A549 (cell line): ENCODE data around the gene ACKR1.

Experiments
- CBX8 ChIP-seq: fragments of 200-600 bp; sonication (generic); IDR thresholded peaks from 2 replicates; pipeline ENCODE4 v1.6.1; 2016
- CHD4 ChIP-seq: fragments of 200-600 bp; sonication (generic); IDR thresholded peaks from 2 replicates; pipeline ENCODE4 v1.6.1; 2016; ENCODE audit warnings: antibody characterized with exemption, mild to moderate bottlenecking, borderline replicate concordance
- MYC ChIP-seq: IDR thresholded peaks from 2 replicates; pipeline ENCODE4 v1.6.1; 2012; ENCODE audit warnings: mild to moderate bottlenecking, inconsistent platforms, low read length, improper control_type of control experiment, borderline replicate concordance
- NR3C1 ChIP-seq: fragments of >200 bp; sonication (Bioruptor Twin); formaldehyde crosslinking; IDR thresholded peaks from 3 replicates; pipeline ENCODE4 v1.6.1; 2017
- PHF8 ChIP-seq: fragments of 200-600 bp; sonication (generic); IDR thresholded peaks from 2 replicates; pipeline ENCODE4 v1.6.1; 2016; ENCODE audit warnings: low read depth, mild to moderate bottlenecking, antibody characterized with exemption, moderate library complexity, borderline replicate concordance
- RFX5 ChIP-seq: fragments of 450-650 bp; IDR thresholded peaks from 2 replicates; pipeline ENCODE4 v1.7.1; 2014; ENCODE audit warnings: antibody characterized with exemption, mild to moderate bottlenecking, moderate library complexity
- TP53 ChIP-seq: fragments of 250-450 bp; sonication (Bioruptor Pico); IDR thresholded peaks from 2 replicates; pipeline ENCODE4 v1.5.0; 2021; ENCODE audit warnings: mild to moderate bottlenecking, moderate library complexity
- TF ChIP-seq, protein P1 (sequence below): IDR thresholded peaks from 2 replicates; pipeline ENCODE4 v1.6.1; 2012
- TF ChIP-seq, protein P2 (sequence below): fragments of >200 bp; sonication (Bioruptor Twin); formaldehyde crosslinking; IDR thresholded peaks from 3 replicates; pipeline ENCODE4 v1.5.1; 2016

- no peak for TF ChIP-seq CHD4
- no peak for TF ChIP-seq PHF8
- no peak for TF ChIP-seq MYC
- no peak for TF ChIP-seq NR3C1
- TF ChIP-seq, protein P1, sequence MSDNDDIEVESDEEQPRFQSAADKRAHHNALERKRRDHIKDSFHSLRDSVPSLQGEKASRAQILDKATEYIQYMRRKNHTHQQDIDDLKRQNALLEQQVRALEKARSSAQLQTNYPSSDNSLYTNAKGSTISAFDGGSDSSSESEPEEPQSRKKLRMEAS: no peak
- TF ChIP-seq, protein P2, sequence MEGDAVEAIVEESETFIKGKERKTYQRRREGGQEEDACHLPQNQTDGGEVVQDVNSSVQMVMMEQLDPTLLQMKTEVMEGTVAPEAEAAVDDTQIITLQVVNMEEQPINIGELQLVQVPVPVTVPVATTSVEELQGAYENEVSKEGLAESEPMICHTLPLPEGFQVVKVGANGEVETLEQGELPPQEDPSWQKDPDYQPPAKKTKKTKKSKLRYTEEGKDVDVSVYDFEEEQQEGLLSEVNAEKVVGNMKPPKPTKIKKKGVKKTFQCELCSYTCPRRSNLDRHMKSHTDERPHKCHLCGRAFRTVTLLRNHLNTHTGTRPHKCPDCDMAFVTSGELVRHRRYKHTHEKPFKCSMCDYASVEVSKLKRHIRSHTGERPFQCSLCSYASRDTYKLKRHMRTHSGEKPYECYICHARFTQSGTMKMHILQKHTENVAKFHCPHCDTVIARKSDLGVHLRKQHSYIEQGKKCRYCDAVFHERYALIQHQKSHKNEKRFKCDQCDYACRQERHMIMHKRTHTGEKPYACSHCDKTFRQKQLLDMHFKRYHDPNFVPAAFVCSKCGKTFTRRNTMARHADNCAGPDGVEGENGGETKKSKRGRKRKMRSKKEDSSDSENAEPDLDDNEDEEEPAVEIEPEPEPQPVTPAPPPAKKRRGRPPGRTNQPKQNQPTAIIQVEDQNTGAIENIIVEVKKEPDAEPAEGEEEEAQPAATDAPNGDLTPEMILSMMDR: no peak
- no peak for TF ChIP-seq CBX8
- TF ChIP-seq TP53 (CRISPR knock-in tag): no peak
- TF ChIP-seq RFX5: no peak
Measured at GRCh38 chr1:159171688-159172501, 32.8 kb upstream of the ACKR1 start.
